ENCODE results near the gene WASF3.
"Not testable (repeated sequence)": the region's sequence is repeated elsewhere in the genome, so short reads cannot be mapped to it uniquely, and the experiment has no call there.

WASF3 gene

GRCh38 chr13:26591672-26592071, 34.2 kb downstream of the WASF3 start:
- DNase-seq, result no peak

DNA sequence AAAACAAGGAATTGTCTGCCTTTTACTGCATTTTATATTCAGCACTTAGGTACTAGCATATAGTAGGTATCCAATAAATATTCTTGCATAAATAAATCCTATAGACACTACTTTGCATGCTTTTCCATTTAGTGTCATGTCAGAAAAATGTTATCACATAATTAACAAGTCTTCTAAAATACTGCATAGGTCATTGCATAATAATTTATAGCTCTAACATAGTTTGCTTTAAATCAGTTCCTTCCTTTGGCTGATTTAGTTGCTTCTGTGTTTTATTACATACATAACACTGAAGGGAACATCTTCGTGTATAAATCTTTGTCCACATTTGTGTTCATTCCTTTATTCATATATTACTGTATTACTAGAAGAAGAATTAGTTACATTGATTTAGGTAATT, 36.2 kb downstream of the WASF3 start:
- DNase-seq, result no peak

- no peak for DNase-seq
Observed at GRCh38 chr13:26594363-26594762, 36.9 kb downstream of the WASF3 start.

DNA sequence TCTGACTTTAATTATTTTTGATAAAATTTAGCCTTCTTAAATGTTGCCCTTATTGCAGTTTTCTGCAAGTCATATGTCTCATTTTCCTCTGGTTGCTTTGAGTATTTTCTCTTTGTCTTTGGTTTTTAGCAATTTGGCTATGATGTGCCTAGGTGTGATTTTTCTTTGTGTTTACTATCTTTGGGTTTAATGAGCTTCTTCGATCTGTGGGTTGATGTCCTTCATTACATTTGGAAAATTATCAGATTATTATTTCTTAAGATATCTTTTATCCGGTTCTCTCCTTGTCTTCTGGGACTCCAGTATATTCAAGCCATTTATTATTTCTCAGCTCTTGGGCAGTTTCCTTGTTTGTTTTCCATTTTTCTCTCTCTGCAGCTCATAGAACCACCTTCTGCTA, 39.0 kb downstream of the WASF3 start:
- DNase-seq, result no peak

DNA sequence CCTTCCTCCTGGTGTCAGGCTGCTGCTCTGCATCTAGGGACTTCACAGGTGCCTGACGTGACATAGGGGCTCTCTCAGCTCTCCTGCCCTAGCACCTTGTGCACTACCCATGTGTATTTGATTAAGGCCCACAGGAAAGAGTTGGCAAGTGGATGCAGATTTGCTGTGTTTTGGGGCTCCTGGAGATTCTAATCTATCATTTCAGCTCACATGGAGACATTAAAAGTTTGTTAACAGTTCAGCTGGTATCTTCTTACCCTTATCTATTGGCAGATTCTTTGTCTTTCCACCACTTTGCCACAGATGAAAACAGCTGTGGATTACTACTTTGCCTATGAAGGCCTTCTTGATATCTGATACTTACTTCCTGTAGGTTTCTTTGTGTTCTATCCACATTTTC, 41.9 kb downstream of the WASF3 start:
- no peak for DNase-seq

GRCh38 chr13:26599860-26600259, 42.4 kb downstream of the WASF3 start:
- DNase-seq, result no peak

GRCh38 chr13:26600343-26600742, 42.9 kb downstream of the WASF3 start:
- no peak for DNase-seq

DNA sequence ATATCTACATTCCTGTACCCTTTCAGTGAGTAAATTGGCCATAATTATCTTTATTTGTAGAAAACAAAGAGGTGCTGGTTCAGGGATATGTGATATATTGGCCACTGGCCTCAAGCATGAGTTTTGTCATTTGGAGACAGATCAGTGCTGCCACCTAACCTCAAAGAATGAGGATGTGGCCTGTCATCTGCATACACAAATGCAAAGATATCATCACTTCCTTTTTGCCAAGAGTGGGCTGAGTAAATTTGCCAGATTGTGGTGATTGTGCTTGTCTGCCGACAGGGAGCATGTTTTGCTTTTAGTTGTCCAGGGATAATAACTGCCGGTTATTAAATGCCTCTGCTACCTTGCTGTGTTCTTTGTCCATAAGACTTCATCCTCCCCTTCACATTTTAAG, 44.2 kb downstream of the WASF3 start:
- DNase-seq, result no peak

- no peak for DNase-seq
Observed at GRCh38 chr13:26602783-26603182, 45.3 kb downstream of the WASF3 start.

DNA sequence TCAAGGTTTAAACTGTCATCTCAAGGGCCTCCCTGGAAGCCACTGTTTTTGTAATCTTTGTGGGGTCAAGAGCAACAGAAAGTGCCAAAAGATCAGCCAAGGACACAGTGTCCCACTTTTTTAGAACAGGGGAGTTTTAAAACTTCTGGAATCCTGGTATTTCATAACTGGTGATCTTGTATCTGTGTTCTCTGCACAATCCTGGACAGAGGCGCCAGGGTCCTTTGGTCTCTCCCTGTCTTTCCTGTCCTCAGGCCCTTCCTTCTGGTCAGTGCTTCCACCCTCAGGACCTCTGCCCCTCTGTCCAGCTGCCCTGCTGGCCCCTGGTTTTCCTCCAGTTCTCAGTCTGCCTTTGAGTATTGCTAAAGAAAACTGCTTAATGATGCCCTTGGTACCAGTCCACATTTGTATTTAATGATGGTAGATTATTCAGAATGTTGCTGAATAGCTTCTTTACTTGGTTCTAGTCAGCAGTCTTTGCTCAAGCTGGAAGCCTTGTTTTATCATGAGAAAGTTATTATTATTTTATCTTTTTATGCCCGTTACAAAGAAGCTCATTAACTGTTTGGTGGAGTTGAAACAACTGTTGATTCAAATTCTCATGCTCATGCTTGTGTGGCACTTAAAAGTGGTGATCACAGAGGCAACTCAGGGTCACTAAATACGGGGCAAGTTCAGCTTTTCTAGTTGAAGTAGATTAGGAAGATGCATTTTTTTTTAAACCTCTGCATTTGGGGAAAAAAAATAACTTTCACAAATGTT, 47.5 kb downstream of the WASF3 start:
- DNase-seq, result no peak

DNA sequence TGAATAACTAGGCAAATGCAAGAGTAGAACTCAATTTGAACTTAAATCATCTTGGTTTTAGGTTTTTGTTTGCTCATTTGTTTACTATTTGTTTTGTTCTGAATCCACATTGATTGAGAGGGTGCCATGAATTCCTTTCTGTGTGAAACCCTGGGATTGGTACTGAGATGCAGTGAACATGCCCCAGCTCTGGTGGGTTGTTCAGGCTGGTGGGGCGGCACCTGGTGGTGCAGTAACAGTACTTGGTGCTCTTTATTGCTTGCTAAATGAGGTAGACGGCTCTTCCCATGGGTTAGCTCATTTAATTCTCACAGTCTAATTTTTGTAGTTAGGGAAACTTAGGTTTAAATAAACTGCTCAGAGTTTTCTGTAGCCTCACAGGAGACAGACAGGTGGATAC, 48.4 kb downstream of the WASF3 start:
- no peak for DNase-seq

DNA sequence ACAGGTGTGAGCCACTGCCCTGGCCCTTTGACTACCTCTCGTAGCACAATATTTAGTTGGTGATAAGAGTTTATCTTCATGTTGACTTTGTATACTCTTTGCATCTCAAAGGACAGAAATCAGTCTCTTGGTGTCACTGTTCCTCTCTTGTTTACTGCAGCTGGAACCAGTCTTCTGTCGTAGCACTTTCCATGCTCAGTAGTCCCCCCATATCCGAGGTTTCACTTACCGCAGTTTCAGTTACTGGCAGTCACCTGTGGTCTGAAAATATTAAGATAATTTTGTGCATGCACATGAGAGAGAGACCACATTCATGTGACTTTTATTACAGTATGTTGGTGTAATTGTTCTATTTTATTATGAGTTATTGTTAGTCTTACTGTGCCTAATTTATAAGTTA, 49.1 kb downstream of the WASF3 start:
- no peak for DNase-seq

DNA sequence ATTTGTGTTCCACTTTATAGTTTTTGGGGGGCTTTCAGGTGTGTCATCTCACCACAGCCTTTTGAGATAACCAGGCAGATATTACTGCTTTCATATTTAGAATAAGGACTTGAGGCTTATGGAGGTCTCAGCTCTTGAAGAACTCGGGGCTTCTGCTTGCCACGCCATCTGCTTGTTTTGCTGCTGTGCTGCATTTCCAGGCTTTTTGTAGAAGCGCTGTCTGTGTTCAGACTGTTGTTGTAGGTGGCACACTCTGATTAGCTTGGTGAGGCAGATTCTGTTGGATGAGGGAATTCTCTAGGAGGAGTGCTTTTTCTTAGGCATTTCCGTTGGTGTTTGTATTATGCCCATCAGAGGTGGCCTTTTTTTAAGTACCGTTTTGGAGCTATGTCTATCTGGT, 57.2 kb downstream of the WASF3 start:
- no peak for DNase-seq

GRCh38 chr13:26616126-26616525, 58.6 kb downstream of the WASF3 start:
- DNase-seq, result no peak

DNA sequence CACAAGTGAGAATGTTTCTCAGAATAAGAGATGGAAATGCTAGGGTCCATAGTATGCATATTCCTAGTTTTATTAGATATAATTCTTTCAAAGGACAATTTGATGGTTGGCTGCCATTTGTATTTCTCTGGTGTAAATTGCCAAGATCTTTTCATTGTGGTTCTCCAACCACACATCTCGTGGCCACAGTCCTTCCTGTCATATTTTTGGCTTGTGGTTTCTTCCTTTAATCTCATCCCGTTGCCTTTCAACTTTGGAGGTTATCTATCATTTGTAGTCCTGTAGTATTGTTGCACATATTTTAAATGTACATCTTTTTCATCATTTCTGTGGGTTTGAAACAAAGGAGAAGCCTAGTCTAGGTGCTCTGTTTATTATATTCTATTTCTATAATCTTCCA, 61.2 kb downstream of the WASF3 start:
- DNase-seq, result no peak

GRCh38 chr13:26619358-26619757, 61.9 kb downstream of the WASF3 start:
- DNase-seq, result no peak

DNA sequence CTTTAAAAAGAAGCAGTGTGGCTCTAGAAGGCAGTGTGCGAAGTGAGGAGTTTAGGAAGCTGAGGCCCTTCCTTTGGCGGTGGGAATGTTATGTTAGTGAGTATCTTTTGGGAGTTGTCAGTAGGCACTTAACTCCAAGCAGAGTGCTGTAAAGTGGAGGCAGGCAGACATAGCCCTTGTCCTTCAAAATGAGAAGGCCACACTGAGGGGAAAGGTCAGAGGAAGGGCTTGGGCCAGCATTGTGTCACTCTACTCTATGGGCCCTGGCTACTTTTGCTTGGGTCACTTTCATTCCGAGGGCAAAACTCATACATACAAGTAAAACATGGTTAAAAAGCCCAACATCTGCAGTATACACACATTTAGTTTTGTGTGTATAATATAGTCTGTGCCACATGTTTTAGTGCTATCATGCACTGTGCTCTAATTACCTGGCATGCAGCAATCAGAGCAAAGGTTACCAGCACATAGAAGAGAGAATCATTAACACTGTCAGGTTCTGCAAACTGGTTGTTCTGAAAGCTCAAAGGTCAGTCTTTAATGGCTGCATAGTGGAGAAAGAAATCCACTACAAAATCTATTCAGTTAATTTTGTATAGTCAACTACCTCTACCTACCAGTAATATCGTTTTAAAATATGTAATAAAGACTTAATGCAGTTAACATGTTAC, 64.4 kb downstream of the WASF3 start:
- no peak for DNase-seq

- DNase-seq, result no peak
Observed at GRCh38 chr13:26623125-26623524, 65.6 kb downstream of the WASF3 start.

DNA sequence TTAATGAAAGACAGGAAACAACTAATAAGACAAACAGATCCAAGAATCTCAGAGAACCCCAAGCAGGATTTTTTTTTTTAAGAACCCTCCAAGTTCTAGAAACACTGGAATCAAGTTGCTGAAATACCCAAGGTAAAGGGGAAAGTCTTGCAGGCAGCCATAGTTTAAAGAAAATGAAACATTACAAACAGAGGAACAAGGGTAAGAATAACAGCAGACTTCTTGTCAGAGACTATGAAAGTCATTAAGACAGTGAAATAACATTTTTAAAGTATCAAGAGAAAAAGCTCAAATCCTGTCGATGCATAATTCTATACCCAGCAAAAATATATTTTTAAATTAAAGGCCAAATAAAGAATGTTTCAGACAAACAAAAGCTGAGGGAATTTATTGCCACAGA, 67.1 kb downstream of the WASF3 start:
- DNase-seq, result no peak

DNA sequence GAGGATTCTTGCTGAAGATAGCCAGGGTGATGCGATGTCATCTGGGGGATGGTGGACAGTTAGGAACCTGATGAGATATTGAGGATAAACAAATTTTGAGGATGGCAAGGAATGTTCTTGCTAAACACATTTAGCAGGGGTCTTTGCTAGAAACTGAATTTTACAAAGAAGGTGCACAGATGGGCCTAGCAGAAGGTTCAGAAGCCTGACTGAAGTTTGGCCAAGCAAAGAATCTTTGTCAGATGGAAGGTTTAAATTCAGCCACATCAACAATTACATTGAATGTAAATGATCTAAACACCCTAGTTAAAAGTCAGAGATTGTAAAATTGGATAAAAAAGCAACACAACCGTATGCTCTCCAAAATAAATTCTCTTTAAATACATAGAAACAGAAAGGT, 68.8 kb downstream of the WASF3 start:
- no peak for DNase-seq

- DNase-seq, result no peak
Observed at GRCh38 chr13:26628706-26629105, 71.2 kb downstream of the WASF3 start.

GRCh38 chr13:26629260-26629825, 71.9 kb downstream of the WASF3 start:
- DNase-seq, result no peak

GRCh38 chr13:26635634-26636033, 78.2 kb downstream of the WASF3 start:
- not testable (repeated sequence) for DNase-seq

- DNase-seq, result not testable (repeated sequence)
Observed at GRCh38 chr13:26636073-26636472, 78.6 kb downstream of the WASF3 start.

Data from activated CD8-positive, alpha-beta memory T cell treated with anti-CD3 and anti-CD28 coated beads, Interleukin-2, amount 50 U/mL, for 4 hours (primary cell).